Hepatocyte (in vitro differentiated cells): ENCODE data around the gene ARHGAP25. TPM values are rescaled to one million over a fixed set of nuclear protein-coding genes. Genes with fewer than 3 reads are reported as not detected.

ENCODE experiments used
- DNase-seq: peaks from one replicate; pipeline ENCODE4 v3.0.0-alpha.2; 2016; ENCODE audit warnings: low spot score
- H2AFZ ChIP-seq: fragments of 200-600 bp; sonication (generic); 2 replicates; pipeline ENCODE4 v1.6.0; 2016; ENCODE audit warnings: antibody characterized with exemption, mild to moderate bottlenecking
- H3K27ac ChIP-seq: fragments of 200-600 bp; sonication (generic); 2 replicates; pipeline ENCODE4 v1.5.1; 2016; ENCODE audit warnings: mild to moderate bottlenecking
- H3K27me3 ChIP-seq: fragments of 200-600 bp; sonication (generic); 2 replicates; pipeline ENCODE4 v1.6.1; 2016
- H3K36me3 ChIP-seq: fragments of 200-600 bp; sonication (generic); replicated peaks from 2 replicates; pipeline ENCODE4 v1.5.1; 2016; ENCODE audit warnings: low read depth; ENCODE audit not compliant: insufficient read depth
- H3K4me1 ChIP-seq: fragments of 200-600 bp; sonication (generic); 2 replicates; pipeline ENCODE4 v1.5.1; 2016; ENCODE audit warnings: mild to moderate bottlenecking, moderate library complexity; ENCODE audit not compliant: insufficient read depth
- H3K4me2 ChIP-seq: fragments of 200-600 bp; sonication (generic); 2 replicates; pipeline ENCODE4 v1.6.0; 2016
- H3K4me3 ChIP-seq: fragments of 200-600 bp; sonication (generic); 2 replicates; pipeline ENCODE4 v1.5.1; 2016; ENCODE audit warnings: mild to moderate bottlenecking
- H3K79me2 ChIP-seq: fragments of 200-600 bp; sonication (generic); 2 replicates; pipeline ENCODE4 v1.6.0; 2017; ENCODE audit warnings: mild to moderate bottlenecking
- H3K9me2 ChIP-seq: fragments of 200-600 bp; sonication (generic); replicated peaks from 2 replicates; pipeline ENCODE4 v1.6.0; 2017; ENCODE audit warnings: mild to moderate bottlenecking; ENCODE audit not compliant: insufficient read depth
- H3K9me3 ChIP-seq: fragments of 200-600 bp; sonication (generic); 2 replicates; pipeline ENCODE4 v1.5.1; 2016; ENCODE audit warnings: low read depth, mild to moderate bottlenecking
- H4K20me1 ChIP-seq: fragments of 200-600 bp; sonication (generic); 2 replicates; pipeline ENCODE4 v1.6.0; 2016; ENCODE audit warnings: mild to moderate bottlenecking; ENCODE audit not compliant: insufficient read depth, poor library complexity, severe bottlenecking
- CTCF ChIP-seq: fragments of 200-600 bp; sonication (generic); IDR thresholded peaks from 2 replicates; pipeline ENCODE4 v1.5.1; 2016; ENCODE audit warnings: antibody characterized with exemption, mild to moderate bottlenecking; ENCODE audit not compliant: poor library complexity
- EZH2 ChIP-seq: fragments of 200-600 bp; sonication (generic); IDR thresholded peaks from 2 replicates; pipeline ENCODE4 v1.6.1; 2016; ENCODE audit warnings: antibody characterized with exemption, mild to moderate bottlenecking, borderline replicate concordance
- EZH2phosphoT487 ChIP-seq: fragments of 200-600 bp; sonication (generic); IDR thresholded peaks from one replicate; pipeline ENCODE4 v1.6.1; 2018; ENCODE audit warnings: antibody characterized with exemption, mild to moderate bottlenecking, low read depth, moderate library complexity; ENCODE audit not compliant: unreplicated experiment, severe bottlenecking
- WGBS: methylation state at CpG from one replicate; pipeline ENCODE4 v1.1.6; 2016; ENCODE audit warnings: low lambda C conversion rate; ENCODE audit errors: missing lambda C conversion rate; 5-methylcytosine and 5-hydroxymethylcytosine counted together
- polyA plus RNA-seq: library from polyadenylated mRNA; unstranded; fragments of >200 nt; fragmentation: Nextera tagmentation; extraction: Ambion mirVana; gene quantifications from 2 replicates; pipeline ENCODE4 v1.2.1, GENCODE V29; 2016
- total RNA-seq: library from RNA; depleted of rRNA; stranded (reverse); fragments of >200 nt; gene quantifications from 2 replicates; pipeline ENCODE4 v1.2.3, GENCODE V29; 2014

ARHGAP25 gene
- total and polyA plus RNA-seq, 2 experiments from 2014 or later: 0.21 to 0.47 TPM

DNA sequence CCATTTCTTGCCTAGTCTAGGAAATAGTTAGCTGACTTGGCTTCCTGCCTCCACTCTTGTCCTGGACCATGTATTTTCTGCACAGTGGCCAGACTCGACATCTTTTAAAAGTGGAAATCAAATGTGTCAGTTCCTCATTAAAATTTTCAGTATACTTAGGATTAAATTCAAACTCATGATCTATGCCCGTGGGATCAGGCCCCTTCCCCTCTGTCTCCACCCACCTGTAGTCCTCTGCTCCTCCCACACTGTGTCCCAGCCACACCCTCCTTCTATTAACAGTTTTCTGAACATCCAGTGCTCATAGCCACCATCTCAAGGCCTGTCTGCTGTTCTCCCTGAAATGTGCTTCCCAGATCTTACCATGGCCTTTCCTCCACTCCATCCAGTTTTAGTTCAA, 13.3 kb downstream of the ARHGAP25 start:
- Histone ChIP-seq H3K4me1 (no peaks in the 10 kb centered on the region), H3K4me2 (no peak overlapping the region), H3K27me3 (no peaks in the 10 kb centered on the region), H4K20me1 (no peaks in the 10 kb centered on the region), H3K36me3 (no peaks in the 10 kb centered on the region), H3K9me2 (no peaks in the 10 kb centered on the region), H3K9me3 (no peaks in the 10 kb centered on the region), H3K27ac (no peak overlapping the region), H2AFZ (no peak overlapping the region), H3K4me3 (no peak overlapping the region), H3K79me2 (no peaks in the 10 kb centered on the region)
- DNase-seq: no peak
- TF ChIP-seq EZH2 (no peak), CTCF (no peak), EZH2phosphoT487 (no peak)
- WGBS: 72% methylated on average over 2 of the region's 2 CpGs

DNA sequence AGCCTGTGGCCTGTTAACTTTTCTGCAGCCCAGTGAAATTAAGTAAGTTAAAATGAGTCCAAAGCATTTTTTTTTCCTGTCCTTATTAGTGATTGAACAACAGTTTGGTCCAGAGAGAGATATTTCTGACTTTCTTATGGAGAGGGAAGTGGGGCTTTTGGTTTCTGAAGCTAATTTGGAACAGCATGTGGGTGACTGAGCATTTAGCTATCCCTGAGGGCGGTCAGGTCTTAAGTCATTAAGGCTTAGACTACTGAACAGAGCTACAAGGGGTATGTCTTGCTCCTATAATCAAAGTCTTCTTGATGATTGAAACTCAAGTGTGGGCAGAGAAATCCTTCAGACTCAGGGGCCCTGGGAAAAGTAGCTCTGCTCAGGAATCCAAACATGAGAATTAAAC, 14.0 kb downstream of the ARHGAP25 start:
- no peak for TF ChIP-seq CTCF
- TF ChIP-seq EZH2phosphoT487: no peak
- no peak for TF ChIP-seq EZH2
- no peaks in the 10 kb centered on the region for H3K9me3 ChIP-seq
- H3K4me1 ChIP-seq: no peaks in the 10 kb centered on the region
- H3K79me2 ChIP-seq: no peaks in the 10 kb centered on the region
- no peak overlapping the region for H3K27ac ChIP-seq
- no peaks in the 10 kb centered on the region for H3K27me3 ChIP-seq
- no peak for DNase-seq
- H3K4me3 ChIP-seq: no peak overlapping the region
- H3K36me3 ChIP-seq: no peaks in the 10 kb centered on the region
- H2AFZ ChIP-seq: no peak overlapping the region
- H4K20me1 ChIP-seq: no peaks in the 10 kb centered on the region
- H3K4me2 ChIP-seq: no peak overlapping the region
- H3K9me2 ChIP-seq: no peaks in the 10 kb centered on the region
- WGBS: 92% methylated on average over 1 of the region's 1 CpG

GRCh38 chr2:68749345-68749744, 14.7 kb downstream of the ARHGAP25 start:
- Histone ChIP-seq H3K27me3 (no peaks in the 10 kb centered on the region), H3K4me2 (no peak overlapping the region), H3K79me2 (no peaks in the 10 kb centered on the region), H3K36me3 (no peaks in the 10 kb centered on the region), H2AFZ (no peak overlapping the region), H3K9me2 (no peaks in the 10 kb centered on the region), H3K9me3 (no peaks in the 10 kb centered on the region), H3K27ac (no peak overlapping the region), H3K4me1 (peaks cover under 1% of the 10 kb centered on the region), H3K4me3 (no peak overlapping the region), H4K20me1 (no peaks in the 10 kb centered on the region)
- TF ChIP-seq EZH2phosphoT487 (no peak), CTCF (no peak), EZH2 (no peak)
- DNase-seq: no peak
- WGBS: 83% methylated on average over 6 of the region's 6 CpGs
